ENCODE measurements around the gene NUBPL.

GRCh38 chr14:31672709-31673108 is 111.5 kb downstream of the NUBPL start:
- TF ChIP-seq CTCF (IDR thresholded peaks at IDR 0.05) (no peak), POLR2A (IDR thresholded peaks at IDR 0.05) (no peak)

Measured in Peyer's patch (tissue), 4 donors.